HG02885 (cell line): ENCODE results near the gene ZFPM1.

Experiments used
- ATAC-seq: cut with Tn5 transposase; IDR thresholded peaks from one replicate; pipeline ENCODE4 v1.9.1; 2021; ENCODE audit warnings: mild to moderate bottlenecking; ENCODE audit not compliant: unreplicated experiment, poor library complexity

ZFPM1 gene

GRCh38 chr16:88534638-88535190, 81.6 kb downstream of the ZFPM1 start:
- peak; percentile 21 for ATAC-seq

GRCh38 chr16:88535191-88535856, 82.2 kb downstream of the ZFPM1 start:
- no peak for ATAC-seq

- no peak for ATAC-seq
These were observed 82.8 kb downstream of the ZFPM1 start for GRCh38 chr16:88535857-88536222.

GRCh38 chr16:88536510-88536909, 83.4 kb downstream of the ZFPM1 start:
- ATAC-seq, result no peak

- no peak for ATAC-seq
These were observed 84.1 kb downstream of the ZFPM1 start for GRCh38 chr16:88536971-88537751.

- no peak for ATAC-seq
These were observed 84.8 kb downstream of the ZFPM1 start for GRCh38 chr16:88537859-88538258.

- no peak for ATAC-seq
These were observed 85.4 kb downstream of the ZFPM1 start for GRCh38 chr16:88538366-88539060.

- no peak for ATAC-seq
These were observed 86.2 kb downstream of the ZFPM1 start for GRCh38 chr16:88539261-88539651.

GRCh38 chr16:88539652-88540345, 86.7 kb downstream of the ZFPM1 start:
- ATAC-seq, result no peak

- no peak for ATAC-seq
These were observed 87.4 kb downstream of the ZFPM1 start for GRCh38 chr16:88540346-88540977.

GRCh38 chr16:88541831-88542616, 88.9 kb downstream of the ZFPM1 start:
- no peak for ATAC-seq

- no peak for ATAC-seq
These were observed 90.2 kb downstream of the ZFPM1 start for GRCh38 chr16:88543230-88543813.

- no peak for ATAC-seq
These were observed 92.7 kb downstream of the ZFPM1 start for GRCh38 chr16:88545781-88546180.

GRCh38 chr16:88548131-88548874, 95.2 kb downstream of the ZFPM1 start:
- ATAC-seq, result no peak

GRCh38 chr16:88548985-88549384, 95.9 kb downstream of the ZFPM1 start:
- no peak for ATAC-seq

GRCh38 chr16:88549671-88550245, 96.7 kb downstream of the ZFPM1 start:
- ATAC-seq, result no peak

- ATAC-seq, result no peak
These were observed 97.2 kb downstream of the ZFPM1 start for GRCh38 chr16:88550246-88550661.

- ATAC-seq, result no peak
These were observed 99.1 kb downstream of the ZFPM1 start for GRCh38 chr16:88552166-88552565.
